Dedifferentiated amniotic fluid mesenchymal stem cell (primary cell): ENCODE measurements around the gene MOB3B.

ENCODE experiments used
- DNase-seq: peaks from one replicate; pipeline ENCODE4 v3.0.0-alpha.2; 2016; ENCODE audit errors: extremely low spot score

Gene MOB3B

GRCh38 chr9:27391040-27391895 is 138.3 kb downstream of the MOB3B start:
- DNase-seq: no peak

DNA sequence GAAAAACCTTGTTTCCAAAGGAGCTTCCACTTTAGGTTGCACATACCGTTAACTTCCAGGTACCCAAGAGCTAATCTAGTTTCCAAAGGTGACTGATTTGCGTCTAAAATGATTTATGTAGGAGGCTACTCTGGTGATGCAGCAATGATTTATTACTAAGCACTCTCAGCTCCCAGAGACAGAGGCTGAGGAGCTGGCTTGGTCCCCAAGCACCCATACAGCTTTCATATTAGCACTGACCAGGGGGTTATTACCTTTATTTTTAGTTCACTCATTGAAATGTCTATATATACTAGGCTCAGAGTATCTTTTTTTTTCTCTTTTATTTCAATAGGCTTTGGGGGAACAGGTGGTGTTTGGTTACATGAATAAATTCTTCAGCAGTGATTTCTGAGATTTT is 141.5 kb downstream of the MOB3B start:
- no peak for DNase-seq

GRCh38 chr9:27387722-27388121 is 141.9 kb downstream of the MOB3B start:
- DNase-seq: no peak

- DNase-seq: no peak
Observed at GRCh38 chr9:27386571-27387091, 143.0 kb downstream of the MOB3B start.

- DNase-seq: no peak
Observed at GRCh38 chr9:27385606-27386322, 143.8 kb downstream of the MOB3B start.

DNA sequence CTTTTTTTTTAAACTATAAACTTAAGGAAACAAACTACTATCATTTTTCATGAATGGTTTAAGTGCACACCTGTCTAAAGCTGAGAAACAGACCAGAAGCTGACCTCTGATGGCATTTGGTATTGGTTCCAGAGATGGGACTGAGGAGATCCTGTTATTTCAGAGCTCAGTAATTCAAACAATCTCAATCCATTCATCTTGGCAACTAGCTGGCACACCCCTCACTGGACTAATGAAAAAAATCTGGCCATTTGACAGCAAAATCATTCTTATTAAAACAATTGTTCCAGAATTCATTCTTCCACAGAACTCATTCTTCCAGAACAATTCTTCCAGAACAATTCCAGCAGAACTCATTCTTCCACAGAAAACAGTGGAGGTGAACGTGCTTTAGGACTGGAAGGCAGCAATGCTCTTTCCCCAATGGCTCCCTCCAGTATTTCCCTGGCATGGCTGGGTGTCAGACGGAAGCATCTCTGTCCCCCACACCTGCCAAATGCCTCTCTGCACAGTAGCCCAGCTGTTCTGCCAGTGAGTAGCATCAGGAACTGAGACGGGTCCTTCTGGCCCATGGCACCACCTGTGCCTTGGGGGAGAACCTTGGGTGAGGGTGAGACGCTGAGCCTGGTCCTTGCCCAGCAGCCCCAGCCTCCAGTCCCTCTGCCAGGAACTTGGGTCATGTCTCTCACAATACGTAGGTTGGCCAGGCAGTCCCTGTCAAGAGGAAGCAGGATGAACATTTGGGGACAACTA is 145.2 kb downstream of the MOB3B start:
- DNase-seq: no peak

DNA sequence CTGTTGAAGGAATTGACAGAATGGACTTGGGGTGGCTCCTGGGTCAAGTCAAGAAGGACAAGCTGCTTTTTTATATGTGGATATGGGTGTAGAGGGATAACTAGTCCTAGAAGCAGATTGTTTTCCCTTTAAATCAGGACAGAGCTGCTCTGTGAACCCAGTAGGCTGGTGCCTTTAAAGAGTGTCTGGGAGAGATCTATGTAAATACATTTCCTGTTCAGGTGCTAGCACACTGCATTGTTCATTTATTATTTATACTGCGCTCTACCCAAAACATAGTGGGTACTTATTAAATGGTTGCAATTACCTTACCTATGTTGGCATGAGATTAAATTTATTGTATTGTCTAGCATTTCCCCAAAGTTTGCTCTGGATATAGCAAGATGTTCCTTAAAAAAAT is 146.1 kb downstream of the MOB3B start:
- no peak for DNase-seq

- DNase-seq: no peak
Observed at GRCh38 chr9:27382975-27383374, 146.6 kb downstream of the MOB3B start.

DNA sequence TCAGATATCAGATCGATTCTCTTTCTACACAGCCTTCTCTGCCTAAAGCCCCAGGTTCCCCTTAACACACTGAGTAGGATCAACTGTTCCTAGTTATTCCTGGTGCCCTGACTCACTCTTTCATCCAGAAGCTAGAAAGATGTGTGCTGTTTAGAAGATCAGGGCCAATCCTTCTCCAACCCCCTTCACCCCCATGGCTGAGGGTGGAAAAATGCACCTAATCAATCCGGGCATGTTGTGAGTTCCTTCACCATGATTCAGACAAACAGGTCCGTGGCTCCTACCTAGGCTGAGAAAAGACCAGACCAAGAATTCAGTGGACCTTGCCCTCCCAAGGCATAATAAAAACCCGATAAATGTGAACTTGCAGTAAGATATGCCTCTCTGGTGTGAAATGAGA is 147.3 kb downstream of the MOB3B start:
- no peak for DNase-seq

DNA sequence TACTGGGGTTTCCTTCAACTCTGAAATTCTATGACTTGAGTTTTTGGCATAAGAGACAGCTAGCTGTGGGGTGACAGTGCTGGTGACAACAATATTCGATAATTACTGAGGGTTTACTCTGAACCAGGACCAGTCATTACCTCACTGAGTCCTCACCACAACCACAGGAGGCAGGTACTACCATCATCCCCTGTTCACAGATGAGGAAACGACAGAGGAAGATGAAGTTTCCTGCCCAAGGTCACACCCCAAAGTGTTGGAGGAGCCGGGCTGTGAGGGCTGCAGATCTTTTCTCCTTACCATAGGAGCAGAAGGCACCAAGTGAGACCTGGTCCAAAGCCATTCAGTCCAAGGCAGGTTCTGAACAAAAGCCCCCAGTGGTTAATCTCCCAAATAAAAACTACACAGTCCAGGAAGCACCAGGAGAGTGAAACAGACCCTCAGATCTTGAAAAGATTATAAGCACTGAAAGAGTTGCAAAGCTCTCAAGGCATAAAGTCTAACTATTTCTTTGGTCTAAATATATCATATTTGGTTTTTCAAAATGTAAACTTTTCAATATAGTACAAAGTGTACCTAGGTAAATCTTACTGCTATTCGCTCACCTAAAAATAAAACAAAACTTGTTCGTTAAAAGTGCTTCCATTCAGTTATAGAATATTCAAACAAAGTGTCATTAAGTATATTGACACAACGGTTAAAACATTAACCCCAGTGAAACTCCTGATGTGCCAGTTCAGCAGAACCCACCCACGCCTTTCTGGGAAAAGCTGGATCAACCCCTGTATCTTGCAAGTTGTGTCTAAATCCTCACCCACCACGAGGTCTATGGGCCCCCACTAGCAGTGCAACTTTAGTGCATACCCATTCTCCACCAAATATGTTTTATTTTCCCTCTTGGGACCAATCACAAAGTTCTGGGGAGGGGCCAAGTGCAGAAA is 150.0 kb downstream of the MOB3B start:
- DNase-seq: no peak

GRCh38 chr9:27377811-27378456 is 151.7 kb downstream of the MOB3B start:
- no peak for DNase-seq

DNA sequence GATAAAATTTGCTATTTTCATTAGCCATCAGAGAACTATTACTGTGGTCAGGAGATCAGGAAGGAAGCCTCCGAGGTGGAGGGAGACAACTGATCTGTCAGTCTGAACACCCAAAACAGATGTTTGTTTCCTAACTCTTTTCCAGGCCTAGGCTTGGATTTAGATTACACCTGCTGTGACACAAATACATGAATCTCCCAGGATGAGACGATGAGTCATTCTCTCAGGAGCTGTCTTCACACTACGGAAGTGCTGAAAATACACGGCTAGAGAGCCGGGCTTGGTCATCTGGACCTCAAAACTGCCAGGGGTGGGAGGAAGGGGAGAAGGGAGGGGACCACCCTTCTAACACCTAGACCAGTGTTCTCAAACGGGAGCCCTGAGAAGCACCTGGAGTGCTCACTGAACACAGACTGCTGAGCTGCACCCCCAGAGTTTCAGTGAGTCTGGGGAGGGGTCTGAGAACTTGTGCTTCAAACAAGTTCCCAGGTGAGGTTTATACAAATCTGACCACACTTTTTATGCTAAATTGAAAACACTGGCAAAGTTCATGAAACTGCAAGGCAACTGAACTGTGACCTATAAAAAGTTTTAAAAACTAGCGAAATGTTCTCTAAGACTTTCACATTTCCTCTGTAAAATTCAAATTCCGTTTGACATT is 152.3 kb downstream of the MOB3B start:
- DNase-seq: no peak

- no peak for DNase-seq
Observed at GRCh38 chr9:27373851-27374250, 155.8 kb downstream of the MOB3B start.

DNA sequence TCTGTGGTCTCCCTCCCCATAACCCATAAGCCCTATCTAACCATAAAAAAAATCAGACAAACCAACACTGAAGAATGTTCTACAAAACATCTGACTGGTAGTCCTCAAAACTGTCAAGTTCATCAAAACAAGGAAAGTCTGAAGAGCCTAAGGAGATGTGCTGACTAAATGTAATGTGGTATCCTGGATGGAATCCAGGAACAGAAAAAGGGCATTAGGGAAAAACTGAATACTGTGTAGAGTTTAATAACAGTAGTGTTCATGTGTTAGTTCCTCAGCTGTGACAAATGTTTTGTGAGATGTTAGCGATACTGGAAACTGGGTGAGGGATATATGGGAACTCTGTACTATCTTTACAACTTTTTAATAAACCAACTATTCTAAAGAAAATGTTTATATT is 157.0 kb downstream of the MOB3B start:
- no peak for DNase-seq

DNA sequence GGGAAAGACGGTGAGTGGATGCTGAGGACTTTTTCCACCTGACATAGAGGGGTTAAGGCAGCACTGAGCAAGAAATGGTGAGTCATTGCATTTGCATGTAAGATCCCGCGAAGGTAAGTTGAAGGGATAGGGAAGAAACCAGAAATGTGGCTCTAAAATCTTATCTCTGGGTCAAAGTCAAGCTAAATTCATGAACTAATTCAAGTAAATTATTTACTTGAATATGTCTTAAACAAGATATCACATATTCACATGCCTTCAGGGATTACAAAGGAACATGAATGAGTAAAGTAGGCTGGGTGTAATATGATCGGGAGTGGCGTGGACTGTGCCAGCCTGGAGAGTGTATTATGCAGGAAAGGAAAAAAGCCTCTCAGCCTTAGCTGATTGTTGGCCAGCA is 158.2 kb downstream of the MOB3B start:
- no peak for DNase-seq

- DNase-seq: no peak
Observed at GRCh38 chr9:27369591-27369990, 160.0 kb downstream of the MOB3B start.

DNA sequence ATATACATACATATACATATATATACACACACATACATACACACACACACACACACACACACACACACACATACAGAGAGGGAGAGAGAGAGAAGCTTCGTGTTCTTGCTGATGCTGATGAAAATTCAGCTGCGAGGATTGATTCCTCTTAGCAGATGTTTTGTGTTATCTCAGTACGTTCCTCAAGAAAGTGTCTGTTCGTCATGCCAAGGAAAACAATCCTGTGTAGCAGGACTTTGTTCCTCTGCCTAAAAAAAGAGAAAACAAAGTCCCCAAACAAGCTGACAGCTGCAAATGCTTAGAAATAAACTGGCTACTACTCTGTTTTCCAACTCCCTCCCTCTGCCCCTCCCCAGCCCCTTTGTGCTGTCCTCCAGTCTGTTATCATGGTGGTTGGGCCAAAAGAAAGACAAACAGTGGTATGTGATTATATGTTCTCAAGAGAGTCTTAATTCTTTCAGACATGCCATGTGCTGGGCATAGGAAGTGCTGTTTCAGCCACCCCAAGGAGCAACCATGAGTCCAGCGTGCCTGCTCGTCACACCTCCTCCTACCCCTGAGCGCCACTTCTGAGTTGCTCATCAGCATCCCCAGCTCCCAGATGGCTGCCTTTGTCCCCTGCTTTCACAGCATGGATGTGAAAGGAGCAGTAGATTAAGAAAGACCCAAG is 161.2 kb downstream of the MOB3B start:
- no peak for DNase-seq

- DNase-seq: no peak
Observed at GRCh38 chr9:27367921-27368315, 161.7 kb downstream of the MOB3B start.

DNA sequence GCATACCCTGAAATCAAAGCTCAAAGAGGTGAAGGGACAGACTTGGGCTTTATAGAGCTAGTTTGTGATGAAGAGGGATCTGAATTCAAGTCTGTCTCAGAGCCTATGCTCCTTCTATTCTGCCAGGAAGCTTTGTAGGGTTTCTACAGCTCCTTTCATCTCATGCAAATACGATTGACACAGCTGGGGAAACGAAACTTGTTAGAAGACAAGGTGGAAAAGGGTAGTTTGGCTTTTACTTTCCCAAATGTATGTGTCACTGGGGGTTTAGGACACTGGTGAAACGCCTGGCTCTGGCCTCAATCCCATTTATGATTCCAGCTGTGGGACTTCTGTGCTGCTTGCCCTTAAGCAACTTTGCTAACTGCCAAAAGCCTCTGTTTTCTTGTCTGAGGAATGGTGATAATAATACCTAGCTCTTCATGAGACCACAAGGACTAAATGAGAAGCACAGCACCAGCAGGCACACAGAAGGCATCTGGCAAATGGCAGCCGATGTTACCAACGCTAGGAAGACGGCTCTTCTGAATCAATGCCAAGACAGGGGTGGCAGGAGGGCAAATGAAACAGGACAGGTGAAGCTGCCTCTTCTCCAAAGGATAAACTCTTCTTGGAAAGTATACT is 162.3 kb downstream of the MOB3B start:
- no peak for DNase-seq
